Hepatocyte (in vitro differentiated cells): ENCODE results near the gene C1QTNF8. TPM values are rescaled to one million over a fixed set of nuclear protein-coding genes. Genes with fewer than 3 reads are reported as not detected.

Experiments
- DNase-seq: peaks from one replicate; pipeline ENCODE4 v3.0.0-alpha.2; 2016; ENCODE audit warnings: low spot score
- H2AFZ ChIP-seq: fragments of 200-600 bp; sonication (generic); 2 replicates; pipeline ENCODE4 v1.6.0; 2016; ENCODE audit warnings: antibody characterized with exemption, mild to moderate bottlenecking
- H3K27ac ChIP-seq: fragments of 200-600 bp; sonication (generic); 2 replicates; pipeline ENCODE4 v1.5.1; 2016; ENCODE audit warnings: mild to moderate bottlenecking
- H3K27me3 ChIP-seq: fragments of 200-600 bp; sonication (generic); 2 replicates; pipeline ENCODE4 v1.6.1; 2016
- H3K36me3 ChIP-seq: fragments of 200-600 bp; sonication (generic); replicated peaks from 2 replicates; pipeline ENCODE4 v1.5.1; 2016; ENCODE audit warnings: low read depth; ENCODE audit not compliant: insufficient read depth
- H3K4me1 ChIP-seq: fragments of 200-600 bp; sonication (generic); 2 replicates; pipeline ENCODE4 v1.5.1; 2016; ENCODE audit warnings: mild to moderate bottlenecking, moderate library complexity; ENCODE audit not compliant: insufficient read depth
- H3K4me2 ChIP-seq: fragments of 200-600 bp; sonication (generic); 2 replicates; pipeline ENCODE4 v1.6.0; 2016
- H3K4me3 ChIP-seq: fragments of 200-600 bp; sonication (generic); 2 replicates; pipeline ENCODE4 v1.5.1; 2016; ENCODE audit warnings: mild to moderate bottlenecking
- H3K79me2 ChIP-seq: fragments of 200-600 bp; sonication (generic); 2 replicates; pipeline ENCODE4 v1.6.0; 2017; ENCODE audit warnings: mild to moderate bottlenecking
- H3K9me2 ChIP-seq: fragments of 200-600 bp; sonication (generic); replicated peaks from 2 replicates; pipeline ENCODE4 v1.6.0; 2017; ENCODE audit warnings: mild to moderate bottlenecking; ENCODE audit not compliant: insufficient read depth
- H3K9me3 ChIP-seq: fragments of 200-600 bp; sonication (generic); 2 replicates; pipeline ENCODE4 v1.5.1; 2016; ENCODE audit warnings: low read depth, mild to moderate bottlenecking
- H4K20me1 ChIP-seq: fragments of 200-600 bp; sonication (generic); 2 replicates; pipeline ENCODE4 v1.6.0; 2016; ENCODE audit warnings: mild to moderate bottlenecking; ENCODE audit not compliant: insufficient read depth, poor library complexity, severe bottlenecking
- EZH2 ChIP-seq: fragments of 200-600 bp; sonication (generic); IDR thresholded peaks from 2 replicates; pipeline ENCODE4 v1.6.1; 2016; ENCODE audit warnings: antibody characterized with exemption, mild to moderate bottlenecking, borderline replicate concordance
- EZH2phosphoT487 ChIP-seq: fragments of 200-600 bp; sonication (generic); IDR thresholded peaks from one replicate; pipeline ENCODE4 v1.6.1; 2018; ENCODE audit warnings: antibody characterized with exemption, mild to moderate bottlenecking, low read depth, moderate library complexity; ENCODE audit not compliant: unreplicated experiment, severe bottlenecking
- WGBS: methylation state at CpG from one replicate; pipeline ENCODE4 v1.1.6; 2016; ENCODE audit warnings: low lambda C conversion rate; ENCODE audit errors: missing lambda C conversion rate; 5-methylcytosine and 5-hydroxymethylcytosine counted together
- polyA plus RNA-seq: library from polyadenylated mRNA; unstranded; fragments of >200 nt; fragmentation: Nextera tagmentation; extraction: Ambion mirVana; gene quantifications from 2 replicates; pipeline ENCODE4 v1.2.1, GENCODE V29; 2016
- total RNA-seq: library from RNA; depleted of rRNA; stranded (reverse); fragments of >200 nt; gene quantifications from 2 replicates; pipeline ENCODE4 v1.2.3, GENCODE V29; 2014
- TF ChIP-seq, protein P1 (sequence below): fragments of 200-600 bp; sonication (generic); IDR thresholded peaks from 2 replicates; pipeline ENCODE4 v1.5.1; 2016; ENCODE audit warnings: antibody characterized with exemption, mild to moderate bottlenecking; ENCODE audit not compliant: poor library complexity

C1QTNF8 gene
- total and polyA plus RNA-seq, 2 experiments from 2014 or later: not detected

- Histone ChIP-seq H3K27me3 (no peaks in the 10 kb centered on the region), H3K9me3 (no peaks in the 10 kb centered on the region), H3K27ac (no peak overlapping the region), H3K4me2 (no peak overlapping the region), H3K4me3 (no peak overlapping the region), H4K20me1 (no peaks in the 10 kb centered on the region), H3K36me3 (no peaks in the 10 kb centered on the region), H3K4me1 (no peaks in the 10 kb centered on the region), H3K79me2 (no peaks in the 10 kb centered on the region), H2AFZ (no peak overlapping the region), H3K9me2 (no peaks in the 10 kb centered on the region)
- no peak for DNase-seq
- 89% methylated on average over 31 of the region's 35 CpGs for WGBS
- TF ChIP-seq, protein P1, sequence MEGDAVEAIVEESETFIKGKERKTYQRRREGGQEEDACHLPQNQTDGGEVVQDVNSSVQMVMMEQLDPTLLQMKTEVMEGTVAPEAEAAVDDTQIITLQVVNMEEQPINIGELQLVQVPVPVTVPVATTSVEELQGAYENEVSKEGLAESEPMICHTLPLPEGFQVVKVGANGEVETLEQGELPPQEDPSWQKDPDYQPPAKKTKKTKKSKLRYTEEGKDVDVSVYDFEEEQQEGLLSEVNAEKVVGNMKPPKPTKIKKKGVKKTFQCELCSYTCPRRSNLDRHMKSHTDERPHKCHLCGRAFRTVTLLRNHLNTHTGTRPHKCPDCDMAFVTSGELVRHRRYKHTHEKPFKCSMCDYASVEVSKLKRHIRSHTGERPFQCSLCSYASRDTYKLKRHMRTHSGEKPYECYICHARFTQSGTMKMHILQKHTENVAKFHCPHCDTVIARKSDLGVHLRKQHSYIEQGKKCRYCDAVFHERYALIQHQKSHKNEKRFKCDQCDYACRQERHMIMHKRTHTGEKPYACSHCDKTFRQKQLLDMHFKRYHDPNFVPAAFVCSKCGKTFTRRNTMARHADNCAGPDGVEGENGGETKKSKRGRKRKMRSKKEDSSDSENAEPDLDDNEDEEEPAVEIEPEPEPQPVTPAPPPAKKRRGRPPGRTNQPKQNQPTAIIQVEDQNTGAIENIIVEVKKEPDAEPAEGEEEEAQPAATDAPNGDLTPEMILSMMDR: no peak
- TF ChIP-seq EZH2 (no peak), EZH2phosphoT487 (no peak)
Measured at GRCh38 chr16:1119766-1120576, 23.9 kb upstream of the C1QTNF8 start.

- Histone ChIP-seq H3K36me3 (no peaks in the 10 kb centered on the region), H3K4me1 (no peaks in the 10 kb centered on the region)
Measured at GRCh38 chr16:1119129-1119528, 23.1 kb upstream of the C1QTNF8 start.

DNA sequence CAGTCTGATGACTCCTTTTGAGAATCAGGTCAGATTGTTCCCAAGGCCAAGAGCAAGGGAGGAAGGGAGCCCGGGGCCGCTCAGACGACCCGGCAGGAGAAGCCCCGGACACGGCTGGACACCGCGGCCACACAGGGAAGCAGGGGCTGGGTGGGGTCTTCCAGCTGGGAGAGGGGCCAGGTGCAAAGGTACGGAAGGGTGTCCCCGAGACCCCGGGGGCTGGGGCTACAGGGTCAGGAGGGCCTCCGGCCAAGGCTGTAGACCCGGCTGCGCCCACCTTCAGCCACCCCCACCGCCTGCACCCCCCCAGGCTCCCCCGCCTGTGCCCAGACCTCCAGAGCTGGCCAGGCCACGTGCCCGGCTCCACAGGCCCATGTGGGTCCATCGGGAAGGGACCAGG, 21.9 kb upstream of the C1QTNF8 start:
- Histone ChIP-seq H2AFZ (no peak overlapping the region), H3K27ac (no peak overlapping the region), H3K9me2 (no peaks in the 10 kb centered on the region), H3K36me3 (no peaks in the 10 kb centered on the region), H3K27me3 (no peaks in the 10 kb centered on the region), H3K4me3 (no peak overlapping the region), H3K9me3 (no peaks in the 10 kb centered on the region), H3K79me2 (no peaks in the 10 kb centered on the region), H4K20me1 (no peaks in the 10 kb centered on the region), H3K4me1 (no peaks in the 10 kb centered on the region), H3K4me2 (no peak overlapping the region)
- 88% methylated on average over 8 of the region's 19 CpGs for WGBS
- no peak for TF ChIP-seq EZH2phosphoT487
- TF ChIP-seq, protein P1: no peak
- no peak for DNase-seq

More at GRCh38 chr16:1119129-1119528, 23.1 kb upstream of the C1QTNF8 start:
- Histone ChIP-seq H2AFZ (no peak overlapping the region), H3K4me3 (no peak overlapping the region), H3K27me3 (no peaks in the 10 kb centered on the region), H3K79me2 (no peaks in the 10 kb centered on the region), H3K27ac (no peak overlapping the region), H4K20me1 (no peaks in the 10 kb centered on the region), H3K9me2 (no peaks in the 10 kb centered on the region), H3K9me3 (no peaks in the 10 kb centered on the region), H3K4me2 (no peak overlapping the region)
- TF ChIP-seq, protein P1: no peak
- TF ChIP-seq EZH2phosphoT487 (no peak), EZH2 (no peak)
- DNase-seq: no peak
- WGBS: 90% methylated on average over 18 of the region's 19 CpGs
